HepG2 (cell line): ENCODE data around the gene RPS6KA5.

ENCODE experiments used
- SOX6 ChIP-seq, 2 experiments: fragments of 450-650 bp in 1 of 2; sonication (generic) in 1 of 2; formaldehyde crosslinking in 1 of 2; IDR thresholded peaks; 2 replicates each; pipeline versions ENCODE4 v1.4.0 to v1.6.1; 2017 to 2020; ENCODE audit warnings: antibody characterized with exemption in 1 of 2, mild to moderate bottlenecking in 1 of 2, missing genetic modification reagents in 1 of 2
- ZNF207 ChIP-seq: fragments of 450-650 bp; IDR thresholded peaks from 2 replicates; pipeline ENCODE4 v1.6.1; 2016; ENCODE audit warnings: antibody characterized with exemption, borderline replicate concordance

- TF ChIP-seq ZNF207 = no peak
- TF ChIP-seq SOX6 (IDR thresholded peaks at IDR 0.05) = no peak
- TF ChIP-seq SOX6 (CRISPR knock-in tag; IDR thresholded peaks at IDR 0.05) = no peak
These were observed 262.5 kb downstream of the RPS6KA5 start for GRCh38 chr14:90797919-90798318.
